ENCODE results near the gene CRMP1.
"Not testable (repeated sequence)": the region's sequence is repeated elsewhere in the genome, so short reads cannot be mapped to it uniquely, and the experiment has no call there.

Gene CRMP1

DNA sequence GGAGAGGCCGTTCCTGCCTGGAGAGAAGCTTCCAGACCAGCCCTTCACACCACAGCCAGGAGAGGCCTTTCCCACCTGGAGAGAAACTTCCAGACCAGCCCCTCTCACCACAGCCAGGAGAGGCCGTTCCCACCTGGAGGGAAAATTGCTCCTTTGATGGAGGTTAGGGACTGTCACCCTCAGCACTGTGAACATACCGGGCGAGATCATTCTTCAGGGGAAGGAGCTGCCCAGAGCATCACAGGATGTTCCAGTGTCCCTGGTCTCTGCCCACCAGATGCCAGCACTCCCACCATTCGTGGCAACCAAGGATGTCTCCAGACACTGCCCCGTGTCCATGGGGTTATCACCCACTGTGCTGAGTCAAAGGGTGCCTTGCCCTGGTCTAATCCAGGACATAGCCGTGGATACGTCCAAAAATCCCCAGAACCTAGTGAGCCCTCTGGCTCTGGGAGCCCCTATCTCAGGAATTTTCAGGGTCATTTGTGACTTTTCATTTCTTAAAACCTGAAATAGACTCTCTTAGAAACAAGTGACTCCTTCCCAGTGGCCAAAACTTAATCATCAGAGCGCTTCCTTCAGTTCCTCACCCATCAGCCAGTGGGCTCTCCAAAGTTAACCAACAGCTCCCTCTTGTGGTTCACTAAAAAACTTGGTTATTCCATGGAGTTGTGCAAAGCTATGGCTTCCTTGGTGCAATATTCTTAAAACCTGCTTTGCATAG lies 80.2 kb downstream of the CRMP1 start:
- Histone ChIP-seq H3K27ac (ENCODE audit: low read depth, low read length) (no peak overlapping the region), H3K36me3 (ENCODE audit: control insufficient read depth in 1 of 2, insufficient read depth in 2 of 2, low read length in 2 of 2) (no peaks in the 10 kb centered on the region), H3K27me3 (ENCODE audit: control insufficient read depth in 1 of 2, insufficient read depth in 2 of 2, low read length in 2 of 2) (no peaks in the 10 kb centered on the region), H3K9me3 (ENCODE audit: control insufficient read depth in 1 of 2, low read length in 2 of 2) (no peaks in the 10 kb centered on the region), H3K4me1 (ENCODE audit: control insufficient read depth in 1 of 2, insufficient read depth in 2 of 2, low read length in 2 of 2) (no peaks in the 10 kb centered on the region), H3K4me3 (ENCODE audit: low read depth in 1 of 2, low read length in 2 of 2) (no peak overlapping the region), H3K9ac (ENCODE audit: low read depth in 1 of 2, low read length in 2 of 2) (no peak overlapping the region)

DNA sequence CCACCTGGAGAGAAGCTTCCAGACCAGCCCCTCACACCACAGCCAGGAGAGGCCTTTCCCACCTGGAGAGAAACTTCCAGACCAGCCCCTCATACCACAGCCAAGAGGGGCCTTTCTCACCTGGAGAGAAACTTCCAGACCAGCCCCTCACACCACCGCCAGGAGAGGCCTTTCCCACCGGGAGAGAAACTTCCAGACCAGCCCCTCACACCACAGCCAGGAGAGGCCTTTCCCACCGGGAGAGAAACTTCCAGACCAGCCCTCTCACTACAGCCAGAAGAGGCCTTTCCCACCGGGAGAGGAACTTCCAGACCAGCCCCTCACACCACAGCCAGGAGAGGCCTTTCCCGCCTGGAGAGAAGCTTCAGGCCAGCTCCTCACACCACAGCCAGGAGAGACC lies 80.8 kb downstream of the CRMP1 start:
- H3K4me1 ChIP-seq (ENCODE audit: control insufficient read depth in 1 of 2, insufficient read depth in 2 of 2, low read length in 2 of 2); H3K9ac ChIP-seq (ENCODE audit: low read depth in 1 of 2, low read length in 2 of 2); H3K27ac ChIP-seq (ENCODE audit: low read depth, low read length); H3K9me3 ChIP-seq (ENCODE audit: control insufficient read depth in 1 of 2, low read length in 2 of 2); H3K4me3 ChIP-seq (ENCODE audit: low read depth in 1 of 2, low read length in 2 of 2); H3K36me3 ChIP-seq (ENCODE audit: control insufficient read depth in 1 of 2, insufficient read depth in 2 of 2, low read length in 2 of 2); H3K27me3 ChIP-seq (ENCODE audit: control insufficient read depth in 1 of 2, insufficient read depth in 2 of 2, low read length in 2 of 2): not testable (repeated sequence)

GRCh38 chr4:5810770-5811430 lies 82.0 kb downstream of the CRMP1 start:
- Histone ChIP-seq H3K4me1 (ENCODE audit: control insufficient read depth in 1 of 2, insufficient read depth in 2 of 2, low read length in 2 of 2) (no peaks in the 10 kb centered on the region), H3K9me3 (ENCODE audit: control insufficient read depth in 1 of 2, low read length in 2 of 2) (no peaks in the 10 kb centered on the region), H3K27ac (ENCODE audit: low read depth, low read length) (no peak overlapping the region), H3K36me3 (ENCODE audit: control insufficient read depth in 1 of 2, insufficient read depth in 2 of 2, low read length in 2 of 2) (no peaks in the 10 kb centered on the region), H3K9ac (ENCODE audit: low read depth in 1 of 2, low read length in 2 of 2) (no peak overlapping the region), H3K4me3 (ENCODE audit: low read depth in 1 of 2, low read length in 2 of 2) (no peak overlapping the region), H3K27me3 (ENCODE audit: control insufficient read depth in 1 of 2, insufficient read depth in 2 of 2, low read length in 2 of 2) (no peaks in the 10 kb centered on the region)

DNA sequence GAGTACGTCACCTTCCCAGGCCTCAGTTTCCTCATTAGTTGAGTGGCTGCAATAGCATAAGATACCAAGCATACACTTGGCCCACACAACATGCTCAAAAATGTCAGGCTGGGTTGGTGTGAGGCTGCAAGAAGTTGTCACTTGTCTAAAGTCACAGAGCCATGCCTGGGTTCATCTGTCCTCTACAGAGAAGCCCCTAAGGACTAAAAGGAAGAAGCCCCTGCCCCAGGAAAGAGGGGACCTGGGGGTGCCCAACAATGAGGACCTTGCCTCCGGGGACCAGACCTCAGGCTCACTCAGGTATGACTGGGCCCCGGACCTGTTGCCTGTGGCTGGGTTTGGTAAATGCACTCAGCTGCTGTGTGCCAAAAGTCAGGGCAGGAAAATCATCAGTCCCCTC lies 82.7 kb downstream of the CRMP1 start:
- no peak overlapping the region for H3K9ac ChIP-seq (ENCODE audit: low read depth in 1 of 2, low read length in 2 of 2)
- H3K27ac ChIP-seq (ENCODE audit: low read depth, low read length) = no peak overlapping the region
- H3K36me3 ChIP-seq (ENCODE audit: control insufficient read depth in 1 of 2, insufficient read depth in 2 of 2, low read length in 2 of 2) = no peaks in the 10 kb centered on the region
- no peaks in the 10 kb centered on the region for H3K27me3 ChIP-seq (ENCODE audit: control insufficient read depth in 1 of 2, insufficient read depth in 2 of 2, low read length in 2 of 2)
- H3K9me3 ChIP-seq (ENCODE audit: control insufficient read depth in 1 of 2, low read length in 2 of 2) = no peaks in the 10 kb centered on the region
- no peaks in the 10 kb centered on the region for H3K4me1 ChIP-seq (ENCODE audit: control insufficient read depth in 1 of 2, insufficient read depth in 2 of 2, low read length in 2 of 2)
- no peak overlapping the region for H3K4me3 ChIP-seq (ENCODE audit: low read depth in 1 of 2, low read length in 2 of 2)

GRCh38 chr4:5809216-5809776 lies 83.6 kb downstream of the CRMP1 start:
- H3K9ac ChIP-seq (ENCODE audit: low read depth in 1 of 2, low read length in 2 of 2) = no peak overlapping the region
- no peaks in the 10 kb centered on the region for H3K4me1 ChIP-seq (ENCODE audit: control insufficient read depth in 1 of 2, insufficient read depth in 2 of 2, low read length in 2 of 2)
- H3K27me3 ChIP-seq (ENCODE audit: control insufficient read depth in 1 of 2, insufficient read depth in 2 of 2, low read length in 2 of 2) = no peaks in the 10 kb centered on the region
- no peak overlapping the region for H3K4me3 ChIP-seq (ENCODE audit: low read depth in 1 of 2, low read length in 2 of 2)
- no peaks in the 10 kb centered on the region for H3K36me3 ChIP-seq (ENCODE audit: control insufficient read depth in 1 of 2, insufficient read depth in 2 of 2, low read length in 2 of 2)
- no peak overlapping the region for H3K27ac ChIP-seq (ENCODE audit: low read depth, low read length)
- no peaks in the 10 kb centered on the region for H3K9me3 ChIP-seq (ENCODE audit: control insufficient read depth in 1 of 2, low read length in 2 of 2)

DNA sequence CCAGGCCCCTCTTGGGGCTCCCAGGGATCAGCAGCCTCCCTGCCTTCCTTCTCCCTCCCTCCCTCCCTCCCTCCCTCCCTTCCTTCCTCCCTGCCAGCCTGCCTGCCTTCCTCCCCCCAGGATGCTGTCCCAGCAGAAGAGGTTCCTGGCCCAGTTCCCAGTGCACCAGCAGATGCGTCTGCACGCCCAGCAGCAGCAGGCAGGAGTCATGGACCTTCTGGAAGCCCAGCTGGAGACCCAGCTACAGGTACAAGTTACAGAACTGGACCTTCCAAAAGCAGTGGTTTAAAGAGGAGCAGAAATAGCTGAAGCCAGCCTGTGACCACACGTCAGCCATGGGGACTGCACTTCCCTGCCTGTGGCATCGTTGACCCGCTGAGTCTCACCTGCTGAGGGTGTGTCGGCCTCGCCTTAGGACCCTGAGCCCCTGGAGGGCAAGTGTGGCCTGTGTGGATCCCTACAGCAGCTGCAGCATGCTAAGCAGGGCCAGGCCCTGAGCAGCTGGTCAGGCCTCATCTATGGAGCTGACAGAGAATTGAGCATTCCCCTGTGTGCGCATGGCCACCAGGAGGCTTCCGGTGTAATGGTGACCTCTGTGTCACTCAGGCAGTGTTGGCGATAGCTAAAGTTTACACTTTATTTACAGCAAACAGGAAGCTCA lies 84.7 kb downstream of the CRMP1 start:
- Histone ChIP-seq H3K4me1 (ENCODE audit: control insufficient read depth in 1 of 2, insufficient read depth in 2 of 2, low read length in 2 of 2) (no peaks in the 10 kb centered on the region), H3K36me3 (ENCODE audit: control insufficient read depth in 1 of 2, insufficient read depth in 2 of 2, low read length in 2 of 2) (no peaks in the 10 kb centered on the region), H3K4me3 (ENCODE audit: low read depth in 1 of 2, low read length in 2 of 2) (no peak overlapping the region), H3K9me3 (ENCODE audit: control insufficient read depth in 1 of 2, low read length in 2 of 2) (no peaks in the 10 kb centered on the region), H3K27ac (ENCODE audit: low read depth, low read length) (no peak overlapping the region), H3K9ac (ENCODE audit: low read depth in 1 of 2, low read length in 2 of 2) (no peak overlapping the region), H3K27me3 (ENCODE audit: control insufficient read depth in 1 of 2, insufficient read depth in 2 of 2, low read length in 2 of 2) (no peaks in the 10 kb centered on the region)

- H3K27me3 ChIP-seq (ENCODE audit: control insufficient read depth in 1 of 2, insufficient read depth in 2 of 2, low read length in 2 of 2) = no peaks in the 10 kb centered on the region
- H3K9ac ChIP-seq (ENCODE audit: low read depth in 1 of 2, low read length in 2 of 2) = no peak overlapping the region
- H3K4me1 ChIP-seq (ENCODE audit: control insufficient read depth in 1 of 2, insufficient read depth in 2 of 2, low read length in 2 of 2) = no peaks in the 10 kb centered on the region
- no peaks in the 10 kb centered on the region for H3K36me3 ChIP-seq (ENCODE audit: control insufficient read depth in 1 of 2, insufficient read depth in 2 of 2, low read length in 2 of 2)
- H3K4me3 ChIP-seq (ENCODE audit: low read depth in 1 of 2, low read length in 2 of 2) = no peak overlapping the region
- no peak overlapping the region for H3K27ac ChIP-seq (ENCODE audit: low read depth, low read length)
- H3K9me3 ChIP-seq (ENCODE audit: control insufficient read depth in 1 of 2, low read length in 2 of 2) = no peaks in the 10 kb centered on the region
Observed at GRCh38 chr4:5805270-5805669, 87.6 kb downstream of the CRMP1 start.

DNA sequence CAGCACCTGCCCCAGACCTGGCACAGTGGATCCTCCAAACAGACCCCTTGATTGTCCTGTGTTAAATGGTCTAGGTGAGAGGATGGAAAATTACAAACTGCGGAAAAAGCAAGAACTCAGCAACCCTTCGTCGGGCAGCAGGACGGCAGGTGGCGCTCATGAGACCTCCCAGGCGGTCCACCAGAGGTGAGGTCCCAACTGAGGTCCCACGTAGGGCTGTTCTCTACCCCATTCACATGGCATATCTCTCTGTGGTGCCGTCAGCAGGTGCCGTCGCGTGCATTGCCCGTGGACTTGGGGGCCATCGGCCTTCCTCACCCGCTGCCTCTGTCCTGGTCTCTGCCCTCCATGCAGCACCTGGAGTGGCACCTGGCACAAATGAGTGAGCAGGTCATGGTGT lies 88.2 kb downstream of the CRMP1 start:
- Histone ChIP-seq H3K9ac (ENCODE audit: low read depth in 1 of 2, low read length in 2 of 2) (no peak overlapping the region), H3K27me3 (ENCODE audit: control insufficient read depth in 1 of 2, insufficient read depth in 2 of 2, low read length in 2 of 2) (no peaks in the 10 kb centered on the region), H3K4me3 (ENCODE audit: low read depth in 1 of 2, low read length in 2 of 2) (no peak overlapping the region), H3K36me3 (ENCODE audit: control insufficient read depth in 1 of 2, insufficient read depth in 2 of 2, low read length in 2 of 2) (no peaks in the 10 kb centered on the region), H3K9me3 (ENCODE audit: control insufficient read depth in 1 of 2, low read length in 2 of 2) (no peaks in the 10 kb centered on the region), H3K4me1 (ENCODE audit: control insufficient read depth in 1 of 2, insufficient read depth in 2 of 2, low read length in 2 of 2) (no peaks in the 10 kb centered on the region), H3K27ac (ENCODE audit: low read depth, low read length) (no peak overlapping the region)

DNA sequence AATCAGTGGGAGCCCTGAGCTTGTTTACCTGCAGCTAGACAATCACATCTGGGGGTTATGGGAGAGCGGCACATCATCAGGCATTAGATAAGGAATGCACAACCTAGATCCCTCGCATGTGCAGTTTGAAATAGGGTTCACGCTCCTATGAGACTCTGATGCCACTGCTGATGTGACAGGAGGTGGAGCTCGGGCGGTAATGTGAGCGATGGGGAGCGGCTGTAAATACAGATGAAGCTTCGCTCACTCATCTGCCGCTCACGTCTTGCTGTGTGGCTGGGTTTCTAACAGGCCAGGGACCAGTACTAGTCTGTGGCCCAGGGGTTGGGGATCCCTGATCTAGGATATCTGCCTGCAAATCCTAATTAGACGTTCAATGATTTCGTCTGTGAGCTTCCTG lies 90.3 kb downstream of the CRMP1 start:
- Histone ChIP-seq H3K9ac (ENCODE audit: low read depth in 1 of 2, low read length in 2 of 2) (no peak overlapping the region), H3K4me3 (ENCODE audit: low read depth in 1 of 2, low read length in 2 of 2) (no peak overlapping the region), H3K36me3 (ENCODE audit: control insufficient read depth in 1 of 2, insufficient read depth in 2 of 2, low read length in 2 of 2) (no peaks in the 10 kb centered on the region), H3K27me3 (ENCODE audit: control insufficient read depth in 1 of 2, insufficient read depth in 2 of 2, low read length in 2 of 2) (no peaks in the 10 kb centered on the region), H3K9me3 (ENCODE audit: control insufficient read depth in 1 of 2, low read length in 2 of 2) (no peaks in the 10 kb centered on the region), H3K27ac (ENCODE audit: low read depth, low read length) (no peak overlapping the region), H3K4me1 (ENCODE audit: control insufficient read depth in 1 of 2, insufficient read depth in 2 of 2, low read length in 2 of 2) (no peaks in the 10 kb centered on the region)

- Histone ChIP-seq H3K36me3 (ENCODE audit: control insufficient read depth in 1 of 2, insufficient read depth in 2 of 2, low read length in 2 of 2) (no peaks in the 10 kb centered on the region), H3K9me3 (ENCODE audit: control insufficient read depth in 1 of 2, low read length in 2 of 2) (no peaks in the 10 kb centered on the region)
Observed at GRCh38 chr4:5801696-5802095, 91.2 kb downstream of the CRMP1 start.

More at GRCh38 chr4:5801696-5802095, 91.2 kb downstream of the CRMP1 start:
- no peak overlapping the region for H3K27ac ChIP-seq (ENCODE audit: low read depth, low read length)
- H3K4me1 ChIP-seq (ENCODE audit: control insufficient read depth in 1 of 2, insufficient read depth in 2 of 2, low read length in 2 of 2) = no peaks in the 10 kb centered on the region
- no peak overlapping the region for H3K4me3 ChIP-seq (ENCODE audit: low read depth in 1 of 2, low read length in 2 of 2)
- H3K9ac ChIP-seq (ENCODE audit: low read depth in 1 of 2, low read length in 2 of 2) = no peak overlapping the region
- no peaks in the 10 kb centered on the region for H3K27me3 ChIP-seq (ENCODE audit: control insufficient read depth in 1 of 2, insufficient read depth in 2 of 2, low read length in 2 of 2)

All from duodenal mucosa (tissue), 2 donors.